ENCODE data around the gene ZNF672. TPM values are rescaled to one million over a fixed set of nuclear protein-coding genes. Genes with fewer than 3 reads are reported as not detected.
"Not testable (repeated sequence)": the region's sequence is repeated elsewhere in the genome, so short reads cannot be mapped to it uniquely, and the experiment has no call there.

ZNF672 gene
- total RNA-seq, 3 donors from 2014 or later: 23.2 to 31.6 (median 27.2) TPM

GRCh38 chr1:248824701-248825100 is 13.3 kb upstream of the ZNF672 start:
- intact Hi-C loops (cut with DNase I; ENCODE audit: low total_unique reads): no loop called here
- H3K4me3 ChIP-seq: peak overlapping the region; percentile 74 to 96 (median 90)
- H3K27me3 ChIP-seq: no peaks in the 10 kb centered on the region
- no peaks in the 10 kb centered on the region for H3K9me3 ChIP-seq
- TF ChIP-seq POLR2AphosphoS5 (IDR thresholded peaks at IDR 0.05) (no peak), CTCF (IDR thresholded peaks at IDR 0.05) (no peak), POLR2A (IDR thresholded peaks at IDR 0.05) (no peak)
- H3K27ac ChIP-seq: peak overlapping the region in 1 of 2 donors; percentile 98
- no peak for DNase-seq (ENCODE audit: low spot score in 2 of 2)
- H3K4me1 ChIP-seq: peaks cover 5 to 19% of the 10 kb centered on the region in 2 donors
- H3K36me3 ChIP-seq: no peaks in the 10 kb centered on the region

- Histone ChIP-seq H3K4me3 (peak overlapping the region; percentile 74 to 96 (median 90)), H3K27ac (peak overlapping the region; percentile 96 to 98), H3K36me3 (no peaks in the 10 kb centered on the region), H3K9me3 (no peaks in the 10 kb centered on the region), H3K4me1 (peaks cover 5 to 19% of the 10 kb centered on the region in 2 donors), H3K27me3 (no peaks in the 10 kb centered on the region)
- TF ChIP-seq POLR2AphosphoS5 (IDR thresholded peaks at IDR 0.05) (no peak), CTCF (IDR thresholded peaks at IDR 0.05) (no peak), POLR2A (IDR thresholded peaks at IDR 0.05) (no peak)
- DNase-seq (ENCODE audit: low spot score in 2 of 2): no peak
- intact Hi-C loops (cut with DNase I; ENCODE audit: low total_unique reads): no loop called here
These were observed 12.9 kb upstream of the ZNF672 start for GRCh38 chr1:248825136-248825535.

- H3K4me3 ChIP-seq: peak overlapping the region; percentile 74 to 96 (median 90)
- H3K4me1 ChIP-seq: peaks cover 5 to 19% of the 10 kb centered on the region in 2 donors
- no peak for TF ChIP-seq CTCF (IDR thresholded peaks at IDR 0.05)
- no peak for TF ChIP-seq POLR2AphosphoS5 (IDR thresholded peaks at IDR 0.05)
- TF ChIP-seq POLR2A (IDR thresholded peaks at IDR 0.05): no peak
- no peak for DNase-seq (ENCODE audit: low spot score in 2 of 2)
- peak overlapping the region; percentile 96 to 98 for H3K27ac ChIP-seq
- intact Hi-C loops (cut with DNase I; ENCODE audit: low total_unique reads): no loop called here
- H3K36me3 ChIP-seq: no peaks in the 10 kb centered on the region
- no peaks in the 10 kb centered on the region for H3K27me3 ChIP-seq
- no peaks in the 10 kb centered on the region for H3K9me3 ChIP-seq
These were observed 12.5 kb upstream of the ZNF672 start for GRCh38 chr1:248825573-248825908.

- H3K27me3 ChIP-seq: no peaks in the 10 kb centered on the region
- TF ChIP-seq CTCF (IDR thresholded peaks at IDR 0.05) (peak in 2 of 3 donors; percentile 51 to 56), POLR2A (IDR thresholded peaks at IDR 0.05) (peak; percentile 95), POLR2AphosphoS5 (IDR thresholded peaks at IDR 0.05) (peak; percentile 82 to 94 (median 92))
- H3K27ac ChIP-seq: peak within 1 kb of the TSS; percentile 96 to 98
- H3K9me3 ChIP-seq: no peaks in the 10 kb centered on the region
- H3K4me3 ChIP-seq: peak within 1 kb of the TSS; percentile 74 to 96 (median 90)
- H3K4me1 ChIP-seq: peaks cover 5 to 19% of the 10 kb centered on the region in 2 donors
- intact Hi-C loops (cut with DNase I; ENCODE audit: low total_unique reads): no loop called here
- peak; percentile 89 to 92 for DNase-seq (ENCODE audit: low spot score in 2 of 2)
- H3K36me3 ChIP-seq: no peaks in the 10 kb centered on the region
These were observed 11.9 kb upstream of the ZNF672 start, which contains the start of gene SH3BP5L for GRCh38 chr1:248825909-248826760. Gene SH3BP5L, minus strand, starts transcription at chr1:248825915. Its CDS starts 980 bp downstream, at chr1:248824935.

GRCh38 chr1:248828845-248829244 is 9.2 kb upstream of the ZNF672 start:
- H3K9me3 ChIP-seq: no peaks in the 10 kb centered on the region
- no peaks in the 10 kb centered on the region for H3K27me3 ChIP-seq
- TF ChIP-seq POLR2AphosphoS5 (IDR thresholded peaks at IDR 0.05) (no peak), POLR2A (IDR thresholded peaks at IDR 0.05) (no peak), CTCF (IDR thresholded peaks at IDR 0.05) (no peak)
- intact Hi-C loops (cut with DNase I; ENCODE audit: low total_unique reads): no loop called here
- no peak overlapping the region for H3K4me3 ChIP-seq
- no peak for DNase-seq (ENCODE audit: low spot score in 2 of 2)
- H3K27ac ChIP-seq: no peak overlapping the region
- no peaks in the 10 kb centered on the region for H3K36me3 ChIP-seq
- H3K4me1 ChIP-seq: peaks cover 5 to 14% of the 10 kb centered on the region in 2 donors

- H3K9me3 ChIP-seq; DNase-seq (ENCODE audit: low spot score in 2 of 2); H3K4me3 ChIP-seq; intact Hi-C loops (cut with DNase I; ENCODE audit: low total_unique reads); H3K36me3 ChIP-seq; H3K27me3 ChIP-seq; H3K4me1 ChIP-seq; H3K27ac ChIP-seq: not testable (repeated sequence)
These were observed 7.4 kb upstream of the ZNF672 start for GRCh38 chr1:248830718-248831017.
